ENCODE measurements around the gene OCRL.

Gene OCRL

GRCh38 chrX:129497146-129497843 lies 42.8 kb upstream of the OCRL start:
- TF ChIP-seq EZH2phosphoT487 (IDR thresholded peaks at IDR 0.05; ENCODE audit: borderline replicate concordance): no peak
- TF ChIP-seq CTCF (conservative IDR thresholded peaks at IDR 0.05; ENCODE audit: low read length): no peak
- Histone ChIP-seq H3K27me3 (ENCODE audit: insufficient read depth, low read length, poor library complexity, severe bottlenecking) (no peaks in the 10 kb centered on the region), H2AFZ (ENCODE audit: low read length) (no peak overlapping the region), H3K9ac (ENCODE audit: low read depth, low read length, poor library complexity, severe bottlenecking) (no peak overlapping the region), H3K36me3 (ENCODE audit: insufficient read depth, low read length) (no peaks in the 10 kb centered on the region), H3K4me3 (ENCODE audit: low read length, poor library complexity, severe bottlenecking) (no peak overlapping the region), H3K9me3 (ENCODE audit: insufficient read depth, low read depth, low read length) (no peaks in the 10 kb centered on the region), H3K4me2 (ENCODE audit: low read depth, low read length, poor library complexity, severe bottlenecking) (no peak overlapping the region), H3K9me2 (replicated peaks; ENCODE audit: low read depth, low read length) (no peaks in the 10 kb centered on the region), H4K20me1 (ENCODE audit: insufficient read depth, low read length, poor library complexity, severe bottlenecking) (no peaks in the 10 kb centered on the region), H3F3A (ENCODE audit: low read depth) (no peaks in the 10 kb centered on the region), H3K79me2 (ENCODE audit: insufficient read depth, low read length) (no peaks in the 10 kb centered on the region), H3K4me1 (ENCODE audit: insufficient read depth, low read length, poor library complexity, severe bottlenecking) (no peaks in the 10 kb centered on the region)

GRCh38 chrX:129510331-129510730 lies 29.7 kb upstream of the OCRL start:
- Histone ChIP-seq H3F3A (ENCODE audit: low read depth) (no peaks in the 10 kb centered on the region), H3K36me3 (ENCODE audit: insufficient read depth, low read length) (no peaks in the 10 kb centered on the region), H3K9me3 (ENCODE audit: insufficient read depth, low read depth, low read length) (no peaks in the 10 kb centered on the region), H4K20me1 (ENCODE audit: insufficient read depth, low read length, poor library complexity, severe bottlenecking) (no peaks in the 10 kb centered on the region), H3K4me2 (ENCODE audit: low read depth, low read length, poor library complexity, severe bottlenecking) (no peak overlapping the region), H3K9ac (ENCODE audit: low read depth, low read length, poor library complexity, severe bottlenecking) (no peak overlapping the region), H3K27me3 (ENCODE audit: insufficient read depth, low read length, poor library complexity, severe bottlenecking) (no peaks in the 10 kb centered on the region), H3K4me3 (ENCODE audit: low read length, poor library complexity, severe bottlenecking) (no peak overlapping the region), H3K9me2 (replicated peaks; ENCODE audit: low read depth, low read length) (no peaks in the 10 kb centered on the region), H2AFZ (ENCODE audit: low read length) (no peak overlapping the region), H3K79me2 (ENCODE audit: insufficient read depth, low read length) (no peaks in the 10 kb centered on the region), H3K4me1 (ENCODE audit: insufficient read depth, low read length, poor library complexity, severe bottlenecking) (no peaks in the 10 kb centered on the region)
- no peak for TF ChIP-seq CTCF (conservative IDR thresholded peaks at IDR 0.05; ENCODE audit: low read length)
- TF ChIP-seq EZH2phosphoT487 (IDR thresholded peaks at IDR 0.05; ENCODE audit: borderline replicate concordance): no peak

- no peak overlapping the region for H3K4me3 ChIP-seq (ENCODE audit: low read length, poor library complexity, severe bottlenecking)
- H3K9ac ChIP-seq (ENCODE audit: low read depth, low read length, poor library complexity, severe bottlenecking): no peak overlapping the region
- no peaks in the 10 kb centered on the region for H3K9me2 ChIP-seq (replicated peaks; ENCODE audit: low read depth, low read length)
- H2AFZ ChIP-seq (ENCODE audit: low read length): no peak overlapping the region
- TF ChIP-seq EZH2phosphoT487 (IDR thresholded peaks at IDR 0.05; ENCODE audit: borderline replicate concordance): no peak
- TF ChIP-seq CTCF (conservative IDR thresholded peaks at IDR 0.05; ENCODE audit: low read length): no peak
- H3K9me3 ChIP-seq (ENCODE audit: insufficient read depth, low read depth, low read length): no peaks in the 10 kb centered on the region
- H4K20me1 ChIP-seq (ENCODE audit: insufficient read depth, low read length, poor library complexity, severe bottlenecking): no peaks in the 10 kb centered on the region
- H3F3A ChIP-seq (ENCODE audit: low read depth): no peaks in the 10 kb centered on the region
- H3K79me2 ChIP-seq (ENCODE audit: insufficient read depth, low read length): no peaks in the 10 kb centered on the region
- H3K4me2 ChIP-seq (ENCODE audit: low read depth, low read length, poor library complexity, severe bottlenecking): no peak overlapping the region
- no peaks in the 10 kb centered on the region for H3K4me1 ChIP-seq (ENCODE audit: insufficient read depth, low read length, poor library complexity, severe bottlenecking)
- no peaks in the 10 kb centered on the region for H3K36me3 ChIP-seq (ENCODE audit: insufficient read depth, low read length)
- H3K27me3 ChIP-seq (ENCODE audit: insufficient read depth, low read length, poor library complexity, severe bottlenecking): no peaks in the 10 kb centered on the region
Observed at GRCh38 chrX:129511689-129512088, 28.4 kb upstream of the OCRL start.

All from Loucy (cell line).